GM21825 (cell line): ENCODE results near the gene RPGRIP1.
A peak's percentile ranks its signal among the peaks of the same experiment; 100 is the strongest.
"Not testable (repeated sequence)": the region's sequence is repeated elsewhere in the genome, so short reads cannot be mapped to it uniquely, and the experiment has no call there.

ENCODE experiments used
- ATAC-seq: cut with Tn5 transposase; IDR thresholded peaks from one replicate; pipeline ENCODE4 v1.9.1; 2021; ENCODE audit warnings: mild to moderate bottlenecking, moderate library complexity; ENCODE audit not compliant: unreplicated experiment

Gene RPGRIP1

GRCh38 chr14:21299562-21300130 is 19.8 kb downstream of the RPGRIP1 start:
- ATAC-seq, result no peak

DNA sequence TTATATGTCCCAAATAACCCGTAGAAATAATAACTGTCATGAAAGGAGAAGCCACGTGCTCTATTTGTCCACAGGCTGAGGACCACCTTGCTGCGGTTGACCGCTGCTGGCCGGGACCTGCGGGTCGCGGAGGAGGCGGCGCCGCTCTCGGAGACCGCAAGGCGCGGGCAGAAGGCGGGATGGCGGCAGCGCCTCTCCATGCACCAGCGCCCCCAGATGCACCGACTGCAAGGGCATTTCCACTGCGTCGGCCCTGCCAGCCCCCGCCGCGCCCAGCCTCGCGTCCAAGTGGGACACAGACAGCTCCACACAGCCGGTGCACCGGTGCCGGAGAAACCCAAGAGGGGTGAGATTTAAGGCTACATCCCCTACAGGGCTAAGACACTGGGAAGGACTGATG is 21.0 kb downstream of the RPGRIP1 start:
- no peak for ATAC-seq

GRCh38 chr14:21302013-21302835 is 22.3 kb downstream of the RPGRIP1 start:
- ATAC-seq, result no peak

- ATAC-seq, result not testable (repeated sequence)
Measured at GRCh38 chr14:21302836-21303140, 22.9 kb downstream of the RPGRIP1 start.

GRCh38 chr14:21307637-21308036 is 27.8 kb downstream of the RPGRIP1 start:
- ATAC-seq, result no peak

- ATAC-seq, result peak; percentile 18
Measured at GRCh38 chr14:21308132-21308478, 28.2 kb downstream of the RPGRIP1 start.

GRCh38 chr14:21308479-21309237 is 28.8 kb downstream of the RPGRIP1 start:
- peak; percentile 89 for ATAC-seq

DNA sequence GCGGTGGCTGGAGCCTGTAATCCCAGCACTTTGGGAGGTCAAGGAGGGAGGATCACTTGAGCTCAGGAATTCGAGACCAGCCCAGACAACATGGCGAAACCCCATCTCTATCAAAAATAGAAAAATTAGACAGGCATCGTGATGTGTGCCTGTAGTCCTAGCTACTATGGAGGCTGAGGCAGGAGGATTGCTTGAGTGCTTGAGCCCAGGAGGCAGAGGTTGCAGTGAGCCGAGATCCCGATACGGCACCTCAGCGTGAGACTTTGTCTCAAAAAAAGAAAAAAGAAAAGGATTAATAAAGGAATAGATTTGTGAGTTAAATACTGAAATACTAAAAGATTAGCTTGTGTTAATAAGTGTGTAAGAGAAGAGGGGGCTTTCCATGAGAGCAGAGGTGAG is 29.4 kb downstream of the RPGRIP1 start:
- ATAC-seq, result no peak

DNA sequence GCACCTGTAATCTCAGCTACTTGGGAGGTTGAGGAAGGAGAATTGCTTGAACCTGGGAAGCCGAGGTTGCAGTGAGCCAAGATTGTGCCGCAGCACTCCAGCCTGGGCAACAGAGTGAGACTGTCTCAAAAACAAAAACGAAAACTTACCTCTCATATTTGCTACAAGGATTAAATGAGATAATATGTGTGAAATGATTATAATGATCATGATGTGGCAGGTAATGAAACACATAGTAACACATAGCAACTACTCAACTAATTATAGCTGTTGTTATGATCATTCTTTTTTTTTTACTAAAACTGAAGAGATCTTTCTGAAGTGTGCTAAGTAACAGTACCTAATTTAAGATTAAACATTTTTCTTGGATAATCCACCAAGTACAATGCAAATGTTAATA is 30.1 kb downstream of the RPGRIP1 start:
- no peak for ATAC-seq

GRCh38 chr14:21311614-21312013 is 31.7 kb downstream of the RPGRIP1 start:
- ATAC-seq, result no peak

DNA sequence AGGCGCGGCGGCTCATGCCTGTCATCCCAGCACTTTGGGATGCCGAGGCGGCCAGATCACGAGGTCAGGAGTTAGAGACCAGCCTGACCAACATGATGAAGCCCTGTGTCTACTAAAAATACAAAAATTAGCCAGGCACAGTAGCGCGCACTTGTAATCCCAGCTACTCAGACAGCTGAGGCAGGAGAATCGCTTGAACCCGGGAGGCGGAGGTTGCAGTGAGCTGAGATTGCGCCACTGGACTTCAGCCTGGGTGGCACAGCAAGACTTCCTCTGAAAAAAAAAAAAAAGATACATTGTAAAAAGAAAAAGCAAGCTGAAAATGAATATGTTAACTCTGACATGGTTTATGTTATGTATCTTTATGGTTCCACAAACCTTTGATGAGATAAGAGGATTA is 33.6 kb downstream of the RPGRIP1 start:
- no peak for ATAC-seq

- ATAC-seq, result no peak
Measured at GRCh38 chr14:21317398-21317797, 37.5 kb downstream of the RPGRIP1 start.

DNA sequence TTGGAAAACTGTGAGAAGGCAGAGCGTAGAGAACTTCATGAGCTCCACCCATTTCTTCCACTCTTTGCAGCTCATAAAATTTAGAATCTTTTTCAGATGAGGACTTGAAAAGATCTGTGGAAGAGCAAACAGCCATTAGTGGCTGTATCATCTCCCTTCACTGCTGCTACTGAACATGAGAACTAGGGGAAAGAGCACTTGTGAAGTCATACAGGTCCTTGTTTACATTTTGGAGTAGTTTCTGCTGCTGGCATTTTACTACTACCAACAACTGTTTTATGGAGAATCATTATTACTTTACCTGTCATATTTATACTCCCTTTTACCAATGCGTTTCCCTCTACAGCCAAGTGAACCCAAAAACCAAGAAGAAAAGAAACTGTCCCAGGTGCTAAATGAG is 41.0 kb downstream of the RPGRIP1 start:
- no peak for ATAC-seq

DNA sequence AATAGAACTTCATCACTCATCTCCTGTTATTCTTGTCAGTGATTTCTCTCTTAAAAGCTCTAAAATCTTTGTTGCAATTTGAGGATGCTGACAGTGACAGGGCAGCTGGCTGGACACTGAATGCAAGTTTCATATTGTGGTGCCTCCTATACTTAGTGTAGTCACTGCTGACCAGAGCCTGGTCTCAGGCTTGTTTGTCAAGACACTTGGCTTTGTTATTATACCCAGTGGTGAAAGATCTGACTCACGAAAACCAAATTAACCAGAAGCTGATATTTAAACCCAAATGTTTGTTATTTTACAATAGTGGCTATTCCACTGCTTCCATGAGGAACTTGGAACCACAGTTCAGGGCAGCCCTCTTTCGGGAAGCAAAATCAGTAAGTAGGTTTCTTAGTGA is 42.8 kb downstream of the RPGRIP1 start:
- ATAC-seq, result no peak

- no peak for ATAC-seq
Measured at GRCh38 chr14:21326972-21327371, 47.1 kb downstream of the RPGRIP1 start.
